K562 (cell line): ENCODE data around the gene LRRC8C. TPM values are rescaled to one million over a fixed set of nuclear protein-coding genes. Genes with fewer than 3 reads are reported as not detected.

ENCODE experiments used
- BHLHE40 ChIP-seq: IDR thresholded peaks from 2 replicates; pipeline ENCODE4 v1.6.1; 2011; ENCODE audit warnings: low read length, improper control_type of control experiment
- BRD4 ChIP-seq: fragments of 200-600 bp; sonication (generic); IDR thresholded peaks from 2 replicates; pipeline ENCODE4 v1.6.1; 2017; ENCODE audit warnings: inconsistent platforms
- JUND ChIP-seq, 2 experiments: IDR thresholded peaks; 2 replicates in 1 of 2; 3 replicates in 1 of 2; pipeline ENCODE4 v1.6.1; 2011; ENCODE audit warnings: borderline replicate concordance in 2 of 2, low read depth in 2 of 2, low read length in 2 of 2, improper control_type of control experiment in 1 of 2, missing biosample characterization in 1 of 2, missing genetic modification characterization in 1 of 2, missing genetic modification reagents in 1 of 2
- MEIS2 ChIP-seq: fragments of 450-650 bp; IDR thresholded peaks from 2 replicates; pipeline ENCODE4 v1.6.1; 2014; ENCODE audit warnings: mild to moderate bottlenecking; ENCODE audit not compliant: partially characterized antibody
- NBN ChIP-seq: fragments of 450-650 bp; IDR thresholded peaks from 2 replicates; pipeline ENCODE4 v1.6.1; 2016; ENCODE audit warnings: low read depth, mild to moderate bottlenecking
- NFXL1 ChIP-seq: fragments of 450-650 bp; formaldehyde crosslinking; IDR thresholded peaks from 2 replicates; pipeline ENCODE4 v1.4.0; 2021; ENCODE audit warnings: mild to moderate bottlenecking
- POLR2AphosphoS2 ChIP-seq: IDR thresholded peaks from 2 replicates; pipeline ENCODE4 v1.6.1; 2012; ENCODE audit warnings: low read length, improper control_type of control experiment
- SMAD2 ChIP-seq: fragments of 150-350 bp; IDR thresholded peaks from 2 replicates; pipeline ENCODE4 v1.6.1; 2014; ENCODE audit warnings: low read depth, mild to moderate bottlenecking, low read length
- SMARCA4 ChIP-seq: fragments of 450-650 bp; IDR thresholded peaks from 2 replicates; pipeline ENCODE4 v1.6.1; 2016
- SOX6 ChIP-seq: fragments of 450-650 bp; IDR thresholded peaks from 2 replicates; pipeline ENCODE4 v1.6.1; 2014; ENCODE audit warnings: mild to moderate bottlenecking
- ZBTB8A ChIP-seq: fragments of 450-650 bp; IDR thresholded peaks from 2 replicates; pipeline ENCODE4 v1.6.1; 2018; ENCODE audit warnings: mild to moderate bottlenecking, moderate library complexity; ENCODE audit not compliant: partially characterized antibody
- ZKSCAN3 ChIP-seq: fragments of 250-450 bp; sonication (Bioruptor Pico); IDR thresholded peaks from 2 replicates; pipeline ENCODE4 v1.4.0; 2020
- ZNF316 ChIP-seq: fragments of 450-650 bp; IDR thresholded peaks from 2 replicates; pipeline ENCODE4 v1.6.1; 2016
- ZNF324 ChIP-seq: fragments of 250-450 bp; sonication (Bioruptor Pico); IDR thresholded peaks from 2 replicates; pipeline ENCODE4 v1.4.0; 2020; ENCODE audit warnings: mild to moderate bottlenecking
- ZNF76 ChIP-seq: fragments of 250-450 bp; sonication (Bioruptor Pico); IDR thresholded peaks from 2 replicates; pipeline ENCODE4 v1.4.0; 2020; ENCODE audit warnings: mild to moderate bottlenecking, moderate library complexity, borderline replicate concordance
- polyA plus RNA-seq, 8 experiments: library from polyadenylated mRNA; depleted of rRNA in 4 of 8; stranded (reverse) in 5 of 8; unstranded in 3 of 8; fragments of >200 nt; fragmentation: Nextera tagmentation in 2 of 8; fragmentation: Illumina TruSeq in 1 of 8; extraction: Ambion mirVana in 2 of 8; extraction: Trizol in 1 of 8; gene quantifications; 2 replicates each; pipeline versions ENCODE4 v1.2.1 to v1.2.3, GENCODE V29; 2011 to 2014; ENCODE audit warnings: inconsistent platforms in 1 of 8, missing spikeins in 1 of 8
- total RNA-seq, 7 experiments: library from RNA; depleted of rRNA in 6 of 7; stranded (reverse); fragments of >200 nt in 6 of 7; fragmentation: Illumina TruSeq in 2 of 7; extraction: Trizol in 2 of 7; gene quantifications; 2 replicates each; pipeline versions ENCODE4 v1.2.1 to v1.2.3, GENCODE V29; 2011 to 2021; ENCODE audit warnings: low replicate concordance in 1 of 7
- TF ChIP-seq, protein P1 (sequence below): sonication (generic); formaldehyde crosslinking; IDR thresholded peaks from 2 replicates; pipeline ENCODE4 v1.8.0; 2023; ENCODE audit warnings: mild to moderate bottlenecking, missing genetic modification reagents
- TF ChIP-seq, protein P2 (sequence below): fragments of 450-650 bp; IDR thresholded peaks from 2 replicates; pipeline ENCODE4 v1.6.1; 2016
- TF ChIP-seq, protein P3 (sequence below), 2 experiments: fragments of 450-650 bp in 1 of 2; sonication (generic) in 1 of 2; formaldehyde crosslinking; conservative IDR thresholded peaks; 2 replicates each; pipeline versions ENCODE4 v1.4.0 to v1.8.1; 2020 to 2022; ENCODE audit warnings: mild to moderate bottlenecking in 1 of 2, missing genetic modification reagents in 1 of 2
- TF ChIP-seq, protein P4 (sequence below), 2 experiments: fragments of 450-650 bp; IDR thresholded peaks; 2 replicates each; pipeline ENCODE4 v1.6.1; 2018; ENCODE audit warnings: mild to moderate bottlenecking in 2 of 2, low read depth in 1 of 2; ENCODE audit not compliant: partially characterized antibody in 2 of 2

LRRC8C gene
- total and polyA plus RNA-seq, 9 of the 15 experiments (the other 6 are each of a cell fraction or from before 2014, with no cell fraction given) = 1.00 to 12.5 (median 4.5) TPM

DNA sequence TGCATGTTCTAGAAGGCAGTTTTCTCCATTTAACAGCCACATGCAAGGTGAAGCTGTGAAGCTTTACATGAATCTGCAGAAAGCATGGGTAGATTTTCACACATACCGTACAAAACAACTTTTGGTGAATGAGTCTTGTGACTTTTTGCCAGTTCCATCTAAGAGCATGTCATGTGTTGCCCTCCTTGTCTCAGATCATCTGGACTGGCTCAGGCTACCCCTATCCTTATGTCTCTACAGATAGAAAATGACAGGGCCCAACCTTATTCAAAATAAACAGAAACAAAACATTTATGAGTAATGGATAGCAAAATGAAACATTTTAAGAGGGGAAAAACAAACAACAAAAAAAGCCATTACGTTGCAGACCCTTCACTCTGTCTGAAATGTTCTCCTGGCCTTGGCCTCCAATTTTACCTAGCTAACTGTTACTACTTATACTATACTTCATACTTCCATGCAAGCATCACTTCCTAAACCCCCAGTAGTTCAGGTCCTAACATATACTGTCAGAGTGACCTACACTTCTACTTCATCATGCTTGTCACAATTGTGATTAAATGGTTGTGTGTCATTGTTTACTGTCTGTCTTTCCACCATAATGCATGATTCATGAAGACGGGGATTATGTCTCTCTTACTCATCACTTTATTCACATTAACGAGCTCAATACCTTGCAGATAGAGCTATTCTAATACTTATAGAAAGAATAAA is 39.0 kb downstream of the LRRC8C start (continued):
- TF ChIP-seq, protein P1, sequence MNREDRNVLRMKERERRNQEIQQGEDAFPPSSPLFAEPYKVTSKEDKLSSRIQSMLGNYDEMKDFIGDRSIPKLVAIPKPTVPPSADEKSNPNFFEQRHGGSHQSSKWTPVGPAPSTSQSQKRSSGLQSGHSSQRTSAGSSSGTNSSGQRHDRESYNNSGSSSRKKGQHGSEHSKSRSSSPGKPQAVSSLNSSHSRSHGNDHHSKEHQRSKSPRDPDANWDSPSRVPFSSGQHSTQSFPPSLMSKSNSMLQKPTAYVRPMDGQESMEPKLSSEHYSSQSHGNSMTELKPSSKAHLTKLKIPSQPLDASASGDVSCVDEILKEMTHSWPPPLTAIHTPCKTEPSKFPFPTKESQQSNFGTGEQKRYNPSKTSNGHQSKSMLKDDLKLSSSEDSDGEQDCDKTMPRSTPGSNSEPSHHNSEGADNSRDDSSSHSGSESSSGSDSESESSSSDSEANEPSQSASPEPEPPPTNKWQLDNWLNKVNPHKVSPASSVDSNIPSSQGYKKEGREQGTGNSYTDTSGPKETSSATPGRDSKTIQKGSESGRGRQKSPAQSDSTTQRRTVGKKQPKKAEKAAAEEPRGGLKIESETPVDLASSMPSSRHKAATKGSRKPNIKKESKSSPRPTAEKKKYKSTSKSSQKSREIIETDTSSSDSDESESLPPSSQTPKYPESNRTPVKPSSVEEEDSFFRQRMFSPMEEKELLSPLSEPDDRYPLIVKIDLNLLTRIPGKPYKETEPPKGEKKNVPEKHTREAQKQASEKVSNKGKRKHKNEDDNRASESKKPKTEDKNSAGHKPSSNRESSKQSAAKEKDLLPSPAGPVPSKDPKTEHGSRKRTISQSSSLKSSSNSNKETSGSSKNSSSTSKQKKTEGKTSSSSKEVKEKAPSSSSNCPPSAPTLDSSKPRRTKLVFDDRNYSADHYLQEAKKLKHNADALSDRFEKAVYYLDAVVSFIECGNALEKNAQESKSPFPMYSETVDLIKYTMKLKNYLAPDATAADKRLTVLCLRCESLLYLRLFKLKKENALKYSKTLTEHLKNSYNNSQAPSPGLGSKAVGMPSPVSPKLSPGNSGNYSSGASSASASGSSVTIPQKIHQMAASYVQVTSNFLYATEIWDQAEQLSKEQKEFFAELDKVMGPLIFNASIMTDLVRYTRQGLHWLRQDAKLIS (CRISPR knock-in tag) = no peak
- TF ChIP-seq, protein P2, sequence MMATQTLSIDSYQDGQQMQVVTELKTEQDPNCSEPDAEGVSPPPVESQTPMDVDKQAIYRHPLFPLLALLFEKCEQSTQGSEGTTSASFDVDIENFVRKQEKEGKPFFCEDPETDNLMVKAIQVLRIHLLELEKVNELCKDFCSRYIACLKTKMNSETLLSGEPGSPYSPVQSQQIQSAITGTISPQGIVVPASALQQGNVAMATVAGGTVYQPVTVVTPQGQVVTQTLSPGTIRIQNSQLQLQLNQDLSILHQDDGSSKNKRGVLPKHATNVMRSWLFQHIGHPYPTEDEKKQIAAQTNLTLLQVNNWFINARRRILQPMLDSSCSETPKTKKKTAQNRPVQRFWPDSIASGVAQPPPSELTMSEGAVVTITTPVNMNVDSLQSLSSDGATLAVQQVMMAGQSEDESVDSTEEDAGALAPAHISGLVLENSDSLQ = peak; percentile 74
- TF ChIP-seq, protein P3, sequence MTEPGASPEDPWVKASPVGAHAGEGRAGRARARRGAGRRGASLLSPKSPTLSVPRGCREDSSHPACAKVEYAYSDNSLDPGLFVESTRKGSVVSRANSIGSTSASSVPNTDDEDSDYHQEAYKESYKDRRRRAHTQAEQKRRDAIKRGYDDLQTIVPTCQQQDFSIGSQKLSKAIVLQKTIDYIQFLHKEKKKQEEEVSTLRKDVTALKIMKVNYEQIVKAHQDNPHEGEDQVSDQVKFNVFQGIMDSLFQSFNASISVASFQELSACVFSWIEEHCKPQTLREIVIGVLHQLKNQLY (CRISPR knock-in tag; conservative IDR thresholded peaks at IDR 0.05) = no peak
- TF ChIP-seq BRD4 (no peak), NBN (no peak), ZNF324 (CRISPR knock-in tag) (no peak), SMAD2 (no peak), ZBTB8A (no peak), ZNF76 (CRISPR knock-in tag) (no peak), SOX6 (peak; percentile 37; the same call in 1 of the 2 replicates), MEIS2 (peak; percentile 92), SMARCA4 (0 out of 2 replicates have a peak, but pooled peaks have one; percentile 26), ZKSCAN3 (CRISPR knock-in tag) (no peak), NFXL1 (CRISPR knock-in tag) (no peak), ZNF316 (0 out of 2 replicates have a peak, but pooled peaks have one; percentile 8), JUND (IDR thresholded peaks at IDR 0.05; ENCODE audit: borderline replicate concordance, low read depth, low read length) (peak; percentile 39; the same call in 1 of the 2 replicates), JUND (tag; IDR thresholded peaks at IDR 0.05; ENCODE audit: borderline replicate concordance, low read depth, low read length) (peak; percentile 62; the same call in 1 of the 3 replicates), POLR2AphosphoS2 (no peak), BHLHE40 (no peak)
- TF ChIP-seq, protein P4, sequence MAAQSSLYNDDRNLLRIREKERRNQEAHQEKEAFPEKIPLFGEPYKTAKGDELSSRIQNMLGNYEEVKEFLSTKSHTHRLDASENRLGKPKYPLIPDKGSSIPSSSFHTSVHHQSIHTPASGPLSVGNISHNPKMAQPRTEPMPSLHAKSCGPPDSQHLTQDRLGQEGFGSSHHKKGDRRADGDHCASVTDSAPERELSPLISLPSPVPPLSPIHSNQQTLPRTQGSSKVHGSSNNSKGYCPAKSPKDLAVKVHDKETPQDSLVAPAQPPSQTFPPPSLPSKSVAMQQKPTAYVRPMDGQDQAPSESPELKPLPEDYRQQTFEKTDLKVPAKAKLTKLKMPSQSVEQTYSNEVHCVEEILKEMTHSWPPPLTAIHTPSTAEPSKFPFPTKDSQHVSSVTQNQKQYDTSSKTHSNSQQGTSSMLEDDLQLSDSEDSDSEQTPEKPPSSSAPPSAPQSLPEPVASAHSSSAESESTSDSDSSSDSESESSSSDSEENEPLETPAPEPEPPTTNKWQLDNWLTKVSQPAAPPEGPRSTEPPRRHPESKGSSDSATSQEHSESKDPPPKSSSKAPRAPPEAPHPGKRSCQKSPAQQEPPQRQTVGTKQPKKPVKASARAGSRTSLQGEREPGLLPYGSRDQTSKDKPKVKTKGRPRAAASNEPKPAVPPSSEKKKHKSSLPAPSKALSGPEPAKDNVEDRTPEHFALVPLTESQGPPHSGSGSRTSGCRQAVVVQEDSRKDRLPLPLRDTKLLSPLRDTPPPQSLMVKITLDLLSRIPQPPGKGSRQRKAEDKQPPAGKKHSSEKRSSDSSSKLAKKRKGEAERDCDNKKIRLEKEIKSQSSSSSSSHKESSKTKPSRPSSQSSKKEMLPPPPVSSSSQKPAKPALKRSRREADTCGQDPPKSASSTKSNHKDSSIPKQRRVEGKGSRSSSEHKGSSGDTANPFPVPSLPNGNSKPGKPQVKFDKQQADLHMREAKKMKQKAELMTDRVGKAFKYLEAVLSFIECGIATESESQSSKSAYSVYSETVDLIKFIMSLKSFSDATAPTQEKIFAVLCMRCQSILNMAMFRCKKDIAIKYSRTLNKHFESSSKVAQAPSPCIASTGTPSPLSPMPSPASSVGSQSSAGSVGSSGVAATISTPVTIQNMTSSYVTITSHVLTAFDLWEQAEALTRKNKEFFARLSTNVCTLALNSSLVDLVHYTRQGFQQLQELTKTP (IDR thresholded peaks at IDR 0.05; ENCODE audit: low read depth in 1 of 2, partially characterized antibody in 2 of 2) = no peak
